Activated CD8-positive, alpha-beta memory T cell treated with anti-CD3 and anti-CD28 coated beads, Interleukin-2, amount 50 U/mL, for 24 hours (primary cell): ENCODE data around the gene CD200R1.

ENCODE experiments used
- DNase-seq: peaks from one replicate; pipeline ENCODE4 v3.0.0-alpha.2; 2020; ENCODE audit errors: extremely low read depth

Gene CD200R1

DNA sequence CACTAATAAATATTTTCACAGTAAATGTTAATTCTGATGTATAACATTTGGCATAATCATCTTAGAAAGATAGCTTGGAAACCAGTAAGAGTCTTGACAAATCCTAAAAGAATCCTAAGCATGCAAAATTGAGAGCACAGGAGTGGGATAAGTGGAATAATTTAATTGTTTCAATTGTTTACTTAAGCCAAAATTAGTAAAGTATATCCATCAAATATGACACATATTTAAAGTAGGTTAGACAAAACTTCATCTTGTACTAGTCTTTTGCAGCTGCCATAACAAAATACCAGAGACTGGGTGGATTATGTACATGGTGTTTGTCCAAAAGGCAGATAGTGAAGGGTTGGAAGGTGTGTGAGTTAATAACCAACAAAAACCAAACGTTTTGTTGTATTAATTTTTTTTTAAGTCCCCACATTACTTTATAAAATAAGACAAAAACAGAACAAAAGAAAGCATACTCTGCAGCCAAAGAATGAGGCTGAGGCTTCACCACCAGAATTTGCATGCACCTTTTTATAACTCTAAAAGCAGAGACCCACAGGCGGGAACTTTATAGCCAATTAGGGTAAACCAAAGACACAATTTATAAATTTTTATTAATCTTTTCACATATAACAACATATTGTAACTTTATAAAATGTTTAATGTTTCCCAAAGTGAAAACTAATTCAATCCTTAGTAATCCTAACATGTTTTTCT is 86.4 kb downstream of the CD200R1 start:
- no peak for DNase-seq

- DNase-seq: no peak
These were observed 90.1 kb downstream of the CD200R1 start for GRCh38 chr3:112884678-112885290.

DNA sequence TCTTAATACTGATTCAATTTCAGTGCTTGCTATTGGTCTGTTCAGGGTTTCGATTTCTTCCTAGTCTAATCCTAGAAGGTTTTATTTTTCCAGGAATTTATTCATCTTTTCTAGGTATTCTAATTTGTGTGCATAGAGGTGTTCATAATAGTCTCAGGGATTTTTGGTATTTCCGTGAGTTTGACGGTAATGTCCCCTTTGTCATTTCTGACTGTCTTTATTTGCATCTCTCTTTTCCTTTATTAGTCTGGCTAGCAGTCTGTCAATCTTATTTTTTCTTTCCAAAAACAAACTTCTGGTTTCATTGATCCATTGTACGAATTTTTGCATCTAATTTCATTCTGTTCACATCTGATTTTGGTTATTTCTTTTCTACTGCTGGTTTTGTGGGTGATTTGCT is 93.0 kb downstream of the CD200R1 start:
- no peak for DNase-seq

DNA sequence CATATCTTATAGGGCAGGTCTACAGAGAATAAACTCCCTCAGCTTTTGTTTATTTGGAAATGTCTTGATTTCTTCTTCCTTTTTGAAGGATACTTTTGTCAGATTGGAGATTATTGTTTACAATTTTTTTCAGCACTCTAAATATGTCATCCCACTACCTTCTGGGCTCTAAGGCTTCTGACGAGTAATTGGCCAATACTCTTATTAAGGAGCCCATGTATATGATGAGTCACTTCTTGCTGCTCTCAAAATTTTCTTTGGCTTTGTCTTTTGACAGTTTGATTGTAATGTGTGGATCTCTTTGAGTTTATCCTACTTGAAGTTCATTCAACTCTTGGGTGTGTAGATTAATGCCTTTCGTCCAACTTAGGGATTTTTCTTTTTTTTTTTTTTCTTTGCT is 99.3 kb downstream of the CD200R1 start:
- DNase-seq: no peak

DNA sequence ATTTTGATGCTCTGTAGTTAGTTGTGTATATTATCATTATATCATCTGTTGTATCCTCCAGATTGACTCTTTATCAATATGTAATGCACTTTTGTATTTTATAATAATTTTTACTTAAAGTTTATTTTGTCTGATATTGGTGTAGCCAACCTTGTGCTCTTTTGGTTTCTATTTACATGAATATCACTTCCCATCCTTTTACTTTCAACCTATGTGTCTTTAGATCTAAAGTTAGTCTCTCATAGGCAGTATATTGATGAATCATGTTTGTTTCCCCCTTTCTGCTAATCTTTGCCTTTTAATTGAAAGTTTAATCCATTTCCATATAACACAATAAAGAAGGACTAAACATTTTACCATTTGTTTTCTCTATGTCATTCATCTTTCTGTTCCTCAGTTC is 100.2 kb downstream of the CD200R1 start:
- no peak for DNase-seq

DNA sequence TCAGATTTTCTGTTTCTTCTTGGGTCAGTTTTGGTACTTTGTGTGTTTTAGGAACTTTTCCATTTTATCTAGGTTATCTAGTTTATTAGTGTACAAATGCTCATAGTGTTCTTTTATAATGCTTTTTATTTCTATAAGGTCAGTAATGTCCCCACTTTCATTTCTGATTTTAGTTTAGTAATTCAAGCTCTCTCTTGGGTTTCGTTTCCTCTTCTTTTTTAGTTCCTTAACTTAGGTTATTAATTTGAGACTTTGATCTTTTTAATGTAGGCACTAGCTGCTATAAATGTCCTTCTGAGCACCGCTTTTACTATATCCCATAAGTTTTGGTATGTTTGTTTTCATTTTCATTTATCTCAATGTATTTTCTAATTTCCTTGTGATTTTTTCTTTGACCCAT is 101.3 kb downstream of the CD200R1 start:
- no peak for DNase-seq

- no peak for DNase-seq
These were observed 103.2 kb downstream of the CD200R1 start for GRCh38 chr3:112871735-112872134.
